K562 (cell line): Measurements from ENCODE around the gene AGO1. TPM values are rescaled to one million over a fixed set of nuclear protein-coding genes. Genes with fewer than 3 reads are reported as not detected.
"Not testable (repeated sequence)": the region's sequence is repeated elsewhere in the genome, so short reads cannot be mapped to it uniquely, and the experiment has no call there.

Experiments
- DMBX1 ChIP-seq: fragments of 250-450 bp; sonication (Bioruptor Pico); IDR thresholded peaks from 2 replicates; pipeline ENCODE4 v1.8.0; 2022; ENCODE audit warnings: inconsistent platforms, mild to moderate bottlenecking, moderate library complexity, borderline replicate concordance
- EGR1 ChIP-seq: fragments of 450-650 bp; conservative IDR thresholded peaks from 2 replicates; pipeline ENCODE4 v1.6.1; 2017; ENCODE audit warnings: mild to moderate bottlenecking
- ELF1 ChIP-seq: fragments of 200-800 bp; sonication (Bioruptor generic); IDR thresholded peaks from 2 replicates; pipeline ENCODE4 v1.6.1; 2016; ENCODE audit warnings: missing genetic modification characterization, missing compliant biosample characterization
- FOS ChIP-seq: IDR thresholded peaks from 3 replicates; pipeline ENCODE4 v1.6.1; 2011; ENCODE audit not compliant: insufficient read length; ENCODE audit errors: extremely low read depth
- FOXK2 ChIP-seq, 2 experiments: fragments of 450-650 bp; IDR thresholded peaks in 1 of 2; conservative IDR thresholded peaks in 1 of 2; 2 replicates each; pipeline ENCODE4 v1.6.1; 2016; ENCODE audit warnings: low read depth in 2 of 2, mild to moderate bottlenecking in 1 of 2
- HNRNPLL ChIP-seq: fragments of 200-400 bp; formaldehyde crosslinking; IDR thresholded peaks from 2 replicates; pipeline ENCODE4 v1.6.1; 2017; ENCODE audit warnings: low read length, low read depth, mild to moderate bottlenecking; ENCODE audit not compliant: poor library complexity, severe bottlenecking
- JUND ChIP-seq, 2 experiments: IDR thresholded peaks; 2 replicates in 1 of 2; 3 replicates in 1 of 2; pipeline ENCODE4 v1.6.1; 2011; ENCODE audit warnings: borderline replicate concordance in 2 of 2, low read depth in 2 of 2, low read length in 2 of 2, improper control_type of control experiment in 1 of 2, missing biosample characterization in 1 of 2, missing genetic modification characterization in 1 of 2, missing genetic modification reagents in 1 of 2
- LCOR ChIP-seq: sonication (generic); formaldehyde crosslinking; IDR thresholded peaks from 2 replicates; pipeline ENCODE4 v1.8.0; 2022; ENCODE audit warnings: mild to moderate bottlenecking, missing genetic modification reagents
- LEF1 ChIP-seq: fragments of 450-650 bp; IDR thresholded peaks from 2 replicates; pipeline ENCODE4 v1.6.1; 2016; ENCODE audit warnings: mild to moderate bottlenecking
- PML ChIP-seq: IDR thresholded peaks from 2 replicates; pipeline ENCODE4 v1.6.1; 2012; ENCODE audit warnings: low read length, inconsistent platforms
- POLR2G ChIP-seq: fragments of 200-400 bp; formaldehyde crosslinking; IDR thresholded peaks from 2 replicates; pipeline ENCODE4 v1.6.1; 2017; ENCODE audit warnings: low read depth, mild to moderate bottlenecking, antibody characterized with exemption, low read length, moderate library complexity
- SMAD4 ChIP-seq: fragments of 250-450 bp; sonication (Bioruptor Pico); conservative IDR thresholded peaks from 2 replicates; pipeline ENCODE4 v1.8.0; 2021; ENCODE audit warnings: inconsistent platforms, mild to moderate bottlenecking, moderate library complexity
- SMARCC2 ChIP-seq: fragments of 450-650 bp; IDR thresholded peaks from 2 replicates; pipeline ENCODE4 v1.6.1; 2017; ENCODE audit warnings: antibody characterized with exemption, moderate library complexity, mild to moderate bottlenecking, low read depth
- ZKSCAN8 ChIP-seq: fragments of 200-800 bp; sonication (Bioruptor generic); IDR thresholded peaks from 2 replicates; pipeline ENCODE4 v1.6.1; 2016; ENCODE audit warnings: missing genetic modification characterization, missing compliant biosample characterization
- ZNF644 ChIP-seq: fragments of 200-800 bp; sonication (Bioruptor generic); IDR thresholded peaks from 2 replicates; pipeline ENCODE4 v1.6.1; 2016; ENCODE audit warnings: low read depth, missing genetic modification characterization, missing compliant biosample characterization
- polyA plus RNA-seq, 8 experiments: library from polyadenylated mRNA; depleted of rRNA in 4 of 8; stranded (reverse) in 5 of 8; unstranded in 3 of 8; fragments of >200 nt; fragmentation: Nextera tagmentation in 2 of 8; fragmentation: Illumina TruSeq in 1 of 8; extraction: Ambion mirVana in 2 of 8; extraction: Trizol in 1 of 8; gene quantifications; 2 replicates each; pipeline versions ENCODE4 v1.2.1 to v1.2.3, GENCODE V29; 2011 to 2014; ENCODE audit warnings: inconsistent platforms in 1 of 8, missing spikeins in 1 of 8
- total RNA-seq, 7 experiments: library from RNA; depleted of rRNA in 6 of 7; stranded (reverse); fragments of >200 nt in 6 of 7; fragmentation: Illumina TruSeq in 2 of 7; extraction: Trizol in 2 of 7; gene quantifications; 2 replicates each; pipeline versions ENCODE4 v1.2.1 to v1.2.3, GENCODE V29; 2011 to 2021; ENCODE audit warnings: low replicate concordance in 1 of 7
- TF ChIP-seq, protein P1 (sequence below): sonication (generic); formaldehyde crosslinking; IDR thresholded peaks from 2 replicates; pipeline ENCODE4 v1.8.1; 2023; ENCODE audit warnings: mild to moderate bottlenecking, missing genetic modification reagents
- TF ChIP-seq, protein P2 (sequence below): sonication (generic); formaldehyde crosslinking; IDR thresholded peaks from 2 replicates; pipeline ENCODE4 v1.8.0; 2022; ENCODE audit warnings: missing genetic modification reagents, mild to moderate bottlenecking, moderate library complexity, borderline replicate concordance
- TF ChIP-seq, protein P3 (sequence below): fragments of 250-450 bp; sonication (Bioruptor Pico); IDR thresholded peaks from 2 replicates; pipeline ENCODE4 v1.4.0; 2020; ENCODE audit warnings: mild to moderate bottlenecking, moderate library complexity, borderline replicate concordance
- TF ChIP-seq, protein P4 (sequence below): sonication (generic); formaldehyde crosslinking; IDR thresholded peaks from 2 replicates; pipeline ENCODE4 v1.9.0; 2022; ENCODE audit warnings: mild to moderate bottlenecking, missing genetic modification reagents

Gene AGO1
- total and polyA plus RNA-seq, 9 of the 15 experiments (the other 6 are each of a cell fraction or from before 2014, with no cell fraction given), result 7.3 to 64.2 (median 26.0) TPM

DNA sequence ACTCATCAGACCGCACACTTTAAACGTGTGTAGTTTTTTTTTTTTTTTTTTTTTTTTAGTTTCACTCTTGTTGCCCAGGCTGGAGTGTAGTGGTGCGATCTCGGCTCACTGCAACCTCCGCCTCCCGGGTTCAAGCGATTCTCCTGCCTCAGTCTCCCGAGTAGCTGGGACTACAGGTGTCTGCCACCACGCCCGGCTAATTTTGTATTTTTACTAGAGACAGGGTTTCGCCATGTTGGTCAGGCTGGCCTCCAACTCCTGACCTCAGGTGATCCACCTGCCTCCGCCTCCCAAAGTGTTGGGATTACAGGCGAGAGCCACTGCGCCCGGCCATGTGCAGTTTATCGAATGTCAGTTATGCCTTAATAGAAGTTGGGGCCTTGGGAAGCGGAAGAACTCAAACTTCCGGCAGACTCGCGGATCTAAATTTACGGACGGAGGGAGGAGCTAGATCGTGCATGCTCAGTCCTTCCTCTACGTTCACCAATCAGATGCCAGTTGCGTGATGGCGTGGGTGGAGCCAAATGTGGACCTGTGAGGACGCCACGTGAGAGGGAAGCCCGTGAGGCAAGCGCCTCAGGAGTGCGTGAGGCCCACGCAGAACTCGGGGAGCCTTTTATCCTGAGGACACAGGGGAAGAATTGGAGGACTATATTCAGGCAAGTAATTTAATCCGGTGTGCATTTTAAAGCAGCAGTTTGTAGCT, 13.6 kb upstream of the AGO1 start (continued):
- TF ChIP-seq, protein P1, sequence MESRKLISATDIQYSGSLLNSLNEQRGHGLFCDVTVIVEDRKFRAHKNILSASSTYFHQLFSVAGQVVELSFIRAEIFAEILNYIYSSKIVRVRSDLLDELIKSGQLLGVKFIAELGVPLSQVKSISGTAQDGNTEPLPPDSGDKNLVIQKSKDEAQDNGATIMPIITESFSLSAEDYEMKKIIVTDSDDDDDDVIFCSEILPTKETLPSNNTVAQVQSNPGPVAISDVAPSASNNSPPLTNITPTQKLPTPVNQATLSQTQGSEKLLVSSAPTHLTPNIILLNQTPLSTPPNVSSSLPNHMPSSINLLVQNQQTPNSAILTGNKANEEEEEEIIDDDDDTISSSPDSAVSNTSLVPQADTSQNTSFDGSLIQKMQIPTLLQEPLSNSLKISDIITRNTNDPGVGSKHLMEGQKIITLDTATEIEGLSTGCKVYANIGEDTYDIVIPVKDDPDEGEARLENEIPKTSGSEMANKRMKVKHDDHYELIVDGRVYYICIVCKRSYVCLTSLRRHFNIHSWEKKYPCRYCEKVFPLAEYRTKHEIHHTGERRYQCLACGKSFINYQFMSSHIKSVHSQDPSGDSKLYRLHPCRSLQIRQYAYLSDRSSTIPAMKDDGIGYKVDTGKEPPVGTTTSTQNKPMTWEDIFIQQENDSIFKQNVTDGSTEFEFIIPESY (CRISPR knock-in tag), result peak; percentile 69; the same call in 1 of the 2 replicates
- 0 out of 2 replicates have a peak, but pooled peaks have one; percentile 15 for TF ChIP-seq JUND (IDR thresholded peaks at IDR 0.05; ENCODE audit: borderline replicate concordance, low read depth, low read length)
- TF ChIP-seq JUND (tag; IDR thresholded peaks at IDR 0.05; ENCODE audit: borderline replicate concordance, low read depth, low read length), result not testable (repeated sequence)
- TF ChIP-seq DMBX1, result 0 out of 2 replicates have a peak, but pooled peaks have one; percentile 32
- peak; percentile 79; the same call in 1 of the 2 replicates for TF ChIP-seq ZNF644
- TF ChIP-seq SMARCC2, result 0 out of 2 replicates have a peak, but pooled peaks have one; percentile 30
- TF ChIP-seq ZKSCAN8 (CRISPR knock-in tag), result peak; percentile 65; the same call in 1 of the 2 replicates
- peak; percentile 80 for TF ChIP-seq EGR1
- TF ChIP-seq, protein P2, sequence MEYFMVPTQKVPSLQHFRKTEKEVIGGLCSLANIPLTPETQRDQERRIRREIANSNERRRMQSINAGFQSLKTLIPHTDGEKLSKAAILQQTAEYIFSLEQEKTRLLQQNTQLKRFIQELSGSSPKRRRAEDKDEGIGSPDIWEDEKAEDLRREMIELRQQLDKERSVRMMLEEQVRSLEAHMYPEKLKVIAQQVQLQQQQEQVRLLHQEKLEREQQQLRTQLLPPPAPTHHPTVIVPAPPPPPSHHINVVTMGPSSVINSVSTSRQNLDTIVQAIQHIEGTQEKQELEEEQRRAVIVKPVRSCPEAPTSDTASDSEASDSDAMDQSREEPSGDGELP (CRISPR knock-in tag), result peak; percentile 56; the same call in 1 of the 2 replicates
- peak; percentile 55; the same call in 1 of the 2 replicates for TF ChIP-seq SMAD4 (CRISPR knock-in tag)
- peak; percentile 20 for TF ChIP-seq HNRNPLL
- peak; percentile 76 for TF ChIP-seq POLR2G
- peak; percentile 22; the same call in 1 of the 2 replicates for TF ChIP-seq LEF1
- peak; percentile 24 to 40; a peak in 1 of 4 replicates for TF ChIP-seq FOXK2 (conservative IDR thresholded peaks at IDR 0.05 in 1 of 2, IDR thresholded peaks at IDR 0.05 in 1 of 2; ENCODE audit: low read depth in 2 of 2)
- peak; percentile 9 for TF ChIP-seq FOS
- peak; percentile 65 for TF ChIP-seq LCOR
- TF ChIP-seq ELF1 (tag), result peak; percentile 92
- TF ChIP-seq, protein P3, sequence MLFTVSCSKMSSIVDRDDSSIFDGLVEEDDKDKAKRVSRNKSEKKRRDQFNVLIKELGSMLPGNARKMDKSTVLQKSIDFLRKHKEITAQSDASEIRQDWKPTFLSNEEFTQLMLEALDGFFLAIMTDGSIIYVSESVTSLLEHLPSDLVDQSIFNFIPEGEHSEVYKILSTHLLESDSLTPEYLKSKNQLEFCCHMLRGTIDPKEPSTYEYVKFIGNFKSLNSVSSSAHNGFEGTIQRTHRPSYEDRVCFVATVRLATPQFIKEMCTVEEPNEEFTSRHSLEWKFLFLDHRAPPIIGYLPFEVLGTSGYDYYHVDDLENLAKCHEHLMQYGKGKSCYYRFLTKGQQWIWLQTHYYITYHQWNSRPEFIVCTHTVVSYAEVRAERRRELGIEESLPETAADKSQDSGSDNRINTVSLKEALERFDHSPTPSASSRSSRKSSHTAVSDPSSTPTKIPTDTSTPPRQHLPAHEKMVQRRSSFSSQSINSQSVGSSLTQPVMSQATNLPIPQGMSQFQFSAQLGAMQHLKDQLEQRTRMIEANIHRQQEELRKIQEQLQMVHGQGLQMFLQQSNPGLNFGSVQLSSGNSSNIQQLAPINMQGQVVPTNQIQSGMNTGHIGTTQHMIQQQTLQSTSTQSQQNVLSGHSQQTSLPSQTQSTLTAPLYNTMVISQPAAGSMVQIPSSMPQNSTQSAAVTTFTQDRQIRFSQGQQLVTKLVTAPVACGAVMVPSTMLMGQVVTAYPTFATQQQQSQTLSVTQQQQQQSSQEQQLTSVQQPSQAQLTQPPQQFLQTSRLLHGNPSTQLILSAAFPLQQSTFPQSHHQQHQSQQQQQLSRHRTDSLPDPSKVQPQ (CRISPR knock-in tag), result peak; percentile 55; the same call in 1 of the 2 replicates
- TF ChIP-seq, protein P4, sequence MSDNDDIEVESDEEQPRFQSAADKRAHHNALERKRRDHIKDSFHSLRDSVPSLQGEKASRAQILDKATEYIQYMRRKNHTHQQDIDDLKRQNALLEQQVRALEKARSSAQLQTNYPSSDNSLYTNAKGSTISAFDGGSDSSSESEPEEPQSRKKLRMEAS (CRISPR knock-in tag), result peak; percentile 79
- peak; percentile 3 for TF ChIP-seq PML
